ENCODE results near the gene EIF3A. TPM values are rescaled to one million over a fixed set of nuclear protein-coding genes. Genes with fewer than 3 reads are reported as not detected.

The EIF3A gene
- total and polyA plus RNA-seq, 2 of the 8 experiments (the other 6 are each of a cell fraction or from before 2014, with no cell fraction given): 26.8 to 209 TPM

DNA sequence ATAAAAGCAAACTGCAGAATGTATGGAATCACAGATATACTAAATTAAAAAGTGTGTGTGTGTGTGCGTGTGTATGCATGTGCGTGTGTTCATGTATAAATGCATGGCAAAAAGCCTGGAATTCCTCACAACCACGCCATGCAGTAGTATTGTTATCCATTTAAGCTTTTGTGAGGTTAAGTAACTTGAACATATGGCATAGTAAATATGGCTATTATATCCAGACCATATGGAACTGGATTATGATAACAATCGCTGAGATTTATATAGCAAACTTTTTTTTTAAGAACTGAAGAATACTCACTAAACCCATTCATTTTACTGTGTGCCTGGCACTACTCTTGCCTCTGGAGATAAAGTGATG lies 73.4 kb downstream of the EIF3A start:
- no peak overlapping the region for H2AK5ac ChIP-seq (ENCODE audit: low read depth, low read length)
- no peak overlapping the region for H2BK20ac ChIP-seq (ENCODE audit: low read length)
- FAIRE-seq (no peak), DNase-seq (ENCODE audit: low read depth in 1 of 2, low spot score in 2 of 2) (no peak)
- H3K23me2 ChIP-seq (ENCODE audit: low read depth, low read length): no peaks in the 10 kb centered on the region
- no peaks in the 10 kb centered on the region for H3K79me2 ChIP-seq (ENCODE audit: control insufficient read depth in 1 of 2, insufficient read depth in 2 of 2, low read length in 2 of 2)
- H3K79me1 ChIP-seq (ENCODE audit: low read depth, low read length): no peaks in the 10 kb centered on the region
- H4K91ac ChIP-seq (replicated peaks; ENCODE audit: insufficient read length, low read length): no peak overlapping the region
- H2AFZ ChIP-seq (ENCODE audit: low read length): no peak overlapping the region
- no peak overlapping the region for H3K27ac ChIP-seq (ENCODE audit: low read depth, low read length)
- ChIA-PET CTCF (ENCODE audit: partially characterized antibody) (interaction anchor here (1.2 kb wide), 1 partner anchor 18 kb away, joined by 3 read pairs; no protein-coding TSS in a partner anchor), POLR2A (ENCODE audit: partially characterized antibody) (no interaction called here)
- H3K4ac ChIP-seq (replicated peaks; ENCODE audit: insufficient read length, low read depth, low read length): no peak overlapping the region
- H3K9ac ChIP-seq (replicated peaks in 1 of 4; ENCODE audit: extremely low read depth in 1 of 4, low read depth in 3 of 4, low read length in 3 of 4): no peak overlapping the region
- H2BK12ac ChIP-seq (ENCODE audit: low read depth, low read length): no peak overlapping the region
- H3K27me3 ChIP-seq (replicated peaks in 1 of 4; ENCODE audit: control insufficient read depth in 3 of 4, extremely low read depth in 1 of 4, insufficient read depth in 3 of 4, low read length in 3 of 4): no peaks in the 10 kb centered on the region
- H4K5ac ChIP-seq (ENCODE audit: insufficient read length, low read depth, low read length): no peak overlapping the region
- no peak overlapping the region for H3K14ac ChIP-seq (ENCODE audit: insufficient read length)
- H3K4me3 ChIP-seq (ENCODE audit: extremely low read depth in 1 of 4, insufficient read depth in 2 of 4, low read depth in 3 of 4, low read length in 4 of 4): no peak overlapping the region
- no peak overlapping the region for H3K23ac ChIP-seq (ENCODE audit: insufficient read length)
- no peak overlapping the region for H2BK120ac ChIP-seq (replicated peaks; ENCODE audit: low read depth, low read length)
- H2BK15ac ChIP-seq (ENCODE audit: low read length): no peak overlapping the region
- no peaks in the 10 kb centered on the region for H4K20me1 ChIP-seq (replicated peaks in 1 of 2; ENCODE audit: control insufficient read depth in 1 of 2, insufficient read depth in 2 of 2, low read length in 2 of 2)
- H3K4me1 ChIP-seq (replicated peaks in 1 of 4; ENCODE audit: control insufficient read depth in 3 of 4, insufficient read depth in 4 of 4, low read length in 3 of 4): no peaks in the 10 kb centered on the region
- no peaks in the 10 kb centered on the region for H3K9me3 ChIP-seq (ENCODE audit: insufficient read depth in 2 of 2, low read depth in 1 of 2, low read length in 1 of 2)
- no peak overlapping the region for H3K56ac ChIP-seq (replicated peaks; ENCODE audit: insufficient read length, low read depth, low read length)
- 90% methylated on average over 4 of the region's 4 CpGs; no CpG with 5 or more reads in 1 of the 2 experiments for WGBS, 2 experiments (ENCODE audit: extremely low coverage in 1 of 2, insufficient coverage in 1 of 2, insufficient read length in 1 of 2, insufficient replicate concordance in 2 of 2, low coverage in 1 of 2, low lambda C conversion rate in 2 of 2, missing lambda C conversion rate in 1 of 2)
- H2BK5ac ChIP-seq (ENCODE audit: low read depth, low read length): no peak overlapping the region
- H3K36me3 ChIP-seq (ENCODE audit: control insufficient read depth in 2 of 4, insufficient read depth in 4 of 4, low read length in 3 of 4): no peaks in the 10 kb centered on the region
- H4K8ac ChIP-seq (ENCODE audit: extremely low read depth, insufficient read depth, low read length): no peak overlapping the region
- no peak overlapping the region for H3K18ac ChIP-seq (ENCODE audit: extremely low read depth, low read length)
- H3K4me2 ChIP-seq (ENCODE audit: insufficient read depth in 1 of 2, low read depth in 2 of 2, low read length in 2 of 2): no peak overlapping the region
- no peak for TF ChIP-seq TAF7 (optimal IDR thresholded peaks at IDR 0.05; ENCODE audit: borderline replicate concordance, low read depth, low read length)
